IMR-90 (cell line): ENCODE measurements around the gene BTBD9. TPM values are rescaled to one million over a fixed set of nuclear protein-coding genes. Genes with fewer than 3 reads are reported as not detected.

Experiments used
- ATAC-seq: fragments of 200-7000 bp; cut with Tn5 transposase; 2 replicates; pipeline ENCODE4 v1.9.1; 2020; ENCODE audit warnings: low read depth, mild to moderate bottlenecking, moderate library complexity
- BruUV-seq: library from RNA; stranded (reverse); fragments of 400-500 nt; replicated peaks from 2 replicates; lab custom pipeline; 2021; lab: Mats Ljungman, UMichigan
- CTCF ChIA-PET: fragments of 300-600 bp; formaldehyde crosslinking; extraction: SDS; loops from one replicate; lab custom pipeline; 2021; ENCODE audit warnings: antibody characterized with exemption; lab: Yijun Ruan, JAX
- POLR2A ChIA-PET: fragments of 300-600 bp; sonication (Branson Sonifier 250); formaldehyde crosslinking; loops from one replicate; lab custom pipeline; 2022; ENCODE audit warnings: antibody characterized with exemption; ENCODE audit not compliant: unreplicated experiment; lab: Charles Lee
- DNase-seq: peaks from one replicate; pipeline ENCODE4 v3.0.0; 2013
- H2AFZ ChIP-seq: replicated peaks from 2 replicates; pipeline ENCODE3; 2013; ENCODE audit warnings: low read length, mild to moderate bottlenecking; ENCODE audit not compliant: poor library complexity
- H2AK5ac ChIP-seq: 2 replicates; pipeline ENCODE4 v1.6.1; 2013; ENCODE audit warnings: low read depth, low read length, inconsistent platforms
- H2AK9ac ChIP-seq: replicated peaks from 2 replicates; pipeline ENCODE3; 2013; ENCODE audit warnings: mild to moderate bottlenecking, low read depth, low read length, moderate library complexity; ENCODE audit not compliant: poor library complexity
- H2BK120ac ChIP-seq: 2 replicates; pipeline ENCODE4 v1.6.1; 2013; ENCODE audit warnings: low read depth, low read length, inconsistent platforms
- H2BK15ac ChIP-seq: 3 replicates; pipeline ENCODE4 v1.6.1; 2013; ENCODE audit warnings: low read depth, low read length, inconsistent platforms
- H2BK20ac ChIP-seq: 2 replicates; pipeline ENCODE4 v1.6.1; 2013; ENCODE audit warnings: low read depth, mild to moderate bottlenecking, inconsistent platforms, low read length, moderate library complexity
- H2BK5ac ChIP-seq: 2 replicates; pipeline ENCODE4 v1.6.1; 2013; ENCODE audit warnings: mild to moderate bottlenecking, low read depth, low read length, inconsistent platforms; ENCODE audit not compliant: poor library complexity, severe bottlenecking
- H3K14ac ChIP-seq: replicated peaks from 2 replicates; pipeline ENCODE4 v1.6.1; 2013; ENCODE audit warnings: low read depth, low read length, inconsistent platforms
- H3K18ac ChIP-seq: 2 replicates; pipeline ENCODE4 v1.6.1; 2013; ENCODE audit warnings: low read depth, low read length, control low read depth
- H3K23ac ChIP-seq: 2 replicates; pipeline ENCODE4 v1.6.1; 2013; ENCODE audit warnings: low read depth, low read length, inconsistent platforms
- H3K27ac ChIP-seq: 2 replicates; pipeline ENCODE4 v1.5.1; 2013; ENCODE audit warnings: mild to moderate bottlenecking, control low read depth, low read length; ENCODE audit not compliant: insufficient read depth
- H3K27me3 ChIP-seq: 2 replicates; pipeline ENCODE4 v1.6.1; 2013; ENCODE audit warnings: low read length; ENCODE audit not compliant: control insufficient read depth, insufficient read depth
- H3K36me3 ChIP-seq: 2 replicates; pipeline ENCODE4 v1.6.1; 2013; ENCODE audit warnings: low read length, mixed read lengths; ENCODE audit not compliant: control insufficient read depth, insufficient read depth
- H3K4ac ChIP-seq: 2 replicates; pipeline ENCODE4 v1.6.1; 2013; ENCODE audit warnings: low read depth, low read length, inconsistent platforms
- H3K4me1 ChIP-seq: 2 replicates; pipeline ENCODE4 v1.6.1; 2013; ENCODE audit warnings: low read length, mixed read lengths; ENCODE audit not compliant: control insufficient read depth, insufficient read depth
- H3K4me2 ChIP-seq: 2 replicates; pipeline ENCODE4 v1.6.1; 2013; ENCODE audit warnings: low read depth, mild to moderate bottlenecking, control low read depth, low read length, moderate library complexity
- H3K4me3 ChIP-seq: 2 replicates; pipeline ENCODE4 v1.5.1; 2013; ENCODE audit warnings: low read depth, mild to moderate bottlenecking, control low read depth, low read length, moderate library complexity; ENCODE audit not compliant: insufficient read depth
- H3K56ac ChIP-seq: 2 replicates; pipeline ENCODE4 v1.6.1; 2013; ENCODE audit warnings: low read length, inconsistent platforms; ENCODE audit not compliant: insufficient read depth; ENCODE audit errors: extremely low read depth
- H3K79me1 ChIP-seq, 2 experiments: 2 replicates each; pipeline ENCODE4 v1.6.1; 2013; ENCODE audit warnings: low read length in 2 of 2, inconsistent platforms in 1 of 2, low read depth in 1 of 2
- H3K9ac ChIP-seq: 2 replicates; pipeline ENCODE4 v1.6.1; 2013; ENCODE audit warnings: low read depth, low read length, control low read depth
- H3K9me1 ChIP-seq: 2 replicates; pipeline ENCODE4 v1.6.1; 2013; ENCODE audit warnings: low read length, inconsistent platforms; ENCODE audit not compliant: insufficient read depth
- H3K9me3 ChIP-seq: 2 replicates; pipeline ENCODE4 v1.6.1; 2013; ENCODE audit warnings: low read length; ENCODE audit not compliant: control insufficient read depth, insufficient read depth
- H4K20me1 ChIP-seq: 2 replicates; pipeline ENCODE4 v1.6.1; 2013; ENCODE audit warnings: low read length, inconsistent platforms; ENCODE audit not compliant: insufficient read depth
- H4K5ac ChIP-seq: 2 replicates; pipeline ENCODE4 v1.6.1; 2013; ENCODE audit warnings: mild to moderate bottlenecking, low read depth, low read length, control low read depth
- H4K8ac ChIP-seq, 2 experiments: 2 replicates each; pipeline ENCODE4 v1.6.1; 2013; ENCODE audit warnings: low read depth in 2 of 2, low read length in 2 of 2, control low read depth in 1 of 2, inconsistent platforms in 1 of 2
- H4K91ac ChIP-seq: 2 replicates; pipeline ENCODE4 v1.6.1; 2013; ENCODE audit warnings: low read depth, low read length, inconsistent platforms; ENCODE audit not compliant: insufficient read depth
- BHLHE40 ChIP-seq: fragments of 150-350 bp; IDR thresholded peaks from 2 replicates; pipeline ENCODE4 v1.6.1; 2016; ENCODE audit warnings: mild to moderate bottlenecking, low read depth, low read length
- CEBPB ChIP-seq: IDR thresholded peaks from 2 replicates; pipeline ENCODE4 v1.6.1; 2012; ENCODE audit warnings: low read depth, low read length, improper control_type of control experiment
- CTCF ChIP-seq: conservative IDR thresholded peaks from 2 replicates; pipeline ENCODE4 v1.5.1; 2012; ENCODE audit warnings: mild to moderate bottlenecking, low read depth, low read length, improper control_type of control experiment
- ELK1 ChIP-seq: fragments of 150-350 bp; IDR thresholded peaks from 2 replicates; pipeline ENCODE4 v1.6.1; 2016; ENCODE audit warnings: low read depth, mild to moderate bottlenecking, low read length, moderate library complexity, borderline replicate concordance
- MAZ ChIP-seq: IDR thresholded peaks from 2 replicates; pipeline ENCODE4 v1.6.1; 2012; ENCODE audit warnings: low read depth, mild to moderate bottlenecking, low read length, improper control_type of control experiment, moderate library complexity, borderline replicate concordance
- NFE2L2 ChIP-seq: fragments of 150-350 bp; IDR thresholded peaks from 2 replicates; pipeline ENCODE4 v1.6.1; 2016; ENCODE audit warnings: low read depth, mild to moderate bottlenecking, low read length
- RCOR1 ChIP-seq: IDR thresholded peaks from 2 replicates; pipeline ENCODE4 v1.6.1; 2012; ENCODE audit warnings: mild to moderate bottlenecking, low read length, improper control_type of control experiment; ENCODE audit not compliant: insufficient replicate concordance
- USF2 ChIP-seq: fragments of 150-350 bp; IDR thresholded peaks from 2 replicates; pipeline ENCODE4 v1.6.1; 2017; ENCODE audit warnings: mild to moderate bottlenecking, antibody characterized with exemption, low read length, low read depth
- WGBS, 2 experiments: methylation state at CpG; one replicate each; pipeline versions ENCODE4 v1.1.5 to v1.1.7; 2013; ENCODE audit warnings: missing lambda C conversion rate in 2 of 2; ENCODE audit not compliant: insufficient read length in 1 of 2; ENCODE audit errors: extremely low coverage in 2 of 2; 5-methylcytosine and 5-hydroxymethylcytosine counted together
- dilution Hi-C: fragments of 300-500 bp; cut with HindIII; formaldehyde crosslinking; loops from one replicate; pipeline ENCODE4 v1.14.3; 2018; ENCODE audit warnings: low sequenced_read_pairs; ENCODE audit not compliant: unreplicated experiment
- in situ Hi-C: fragments of 300-500 bp; cut with MboI; formaldehyde crosslinking; loops from 3 replicates; pipeline ENCODE4 v1.14.3; 2019; ENCODE audit warnings: low sequenced_read_pairs, inconsistent platforms, mixed read lengths
- intact Hi-C: fragments of 100-400 bp; cut with micrococcal nuclease; formaldehyde crosslinking; loops from 2 replicates; pipeline ENCODE4 v1.10.0; 2022
- polyA plus RNA-seq, 3 experiments: library from polyadenylated mRNA; depleted of rRNA; stranded (reverse); fragments of >200 nt; gene quantifications; 2 replicates each; pipeline ENCODE4 v1.2.3, GENCODE V29; 2012; ENCODE audit warnings: low replicate concordance in 1 of 3
- total RNA-seq: library from RNA; depleted of rRNA; stranded (reverse); fragments of >200 nt; gene quantifications from 2 replicates; pipeline ENCODE4 v1.2.3, GENCODE V29; 2012

Gene BTBD9
- total and polyA plus RNA-seq, 2 of the 4 experiments (the other 2 are of a cell fraction), result 4.1 to 22.0 TPM

- CTCF ChIA-PET, result no interaction called here
- H3K4ac ChIP-seq, result no peak overlapping the region
- dilution Hi-C loops (no loop called here), in situ Hi-C loops (no loop called here), intact Hi-C loops (no loop called here)
- H2AFZ ChIP-seq, result no peak overlapping the region
- H4K20me1 ChIP-seq, result no peaks in the 10 kb centered on the region
- H3K23ac ChIP-seq, result no peak overlapping the region
- no peak overlapping the region for H2AK9ac ChIP-seq
- H3K9me3 ChIP-seq, result no peaks in the 10 kb centered on the region
- POLR2A ChIA-PET, result no interaction called here
- WGBS, 2 experiments, result 100% methylated on average over 1 of the region's 5 CpGs; no CpG with 5 or more reads in 1 of the 2 experiments
- no peak overlapping the region for H2AK5ac ChIP-seq
- H3K14ac ChIP-seq, result no peak overlapping the region
- 0 out of 4 replicates have a peak, but pooled peaks cover 0 to 4% of the 10 kb centered on the region in 2 experiments for H3K79me1 ChIP-seq
- H2BK120ac ChIP-seq, result no peak overlapping the region
- no peak overlapping the region for H4K5ac ChIP-seq
- no peak overlapping the region for H4K8ac ChIP-seq
- no peak overlapping the region for H3K4me2 ChIP-seq
- no peaks in the 10 kb centered on the region for H3K27me3 ChIP-seq
- H2BK20ac ChIP-seq, result no peak overlapping the region
- peaks cover 8% of the 10 kb centered on the region; the same call in 1 of the 2 replicates for H3K9me1 ChIP-seq
- no TSS peak for BruUV-seq
- H3K36me3 ChIP-seq, result no peaks in the 10 kb centered on the region
- H3K4me1 ChIP-seq, result 0 out of 2 replicates have a peak, but pooled peaks cover 2% of the 10 kb centered on the region
- H4K91ac ChIP-seq, result no peak overlapping the region
- H3K9ac ChIP-seq, result no peak overlapping the region
- TF ChIP-seq RCOR1 (no peak), NFE2L2 (no peak), MAZ (no peak), BHLHE40 (no peak), CEBPB (no peak), ELK1 (no peak), CTCF (no peak), USF2 (no peak)
- no peak overlapping the region for H3K27ac ChIP-seq
- no peak overlapping the region for H3K4me3 ChIP-seq
- ATAC-seq (no peak), DNase-seq (no peak)
- no peak overlapping the region for H2BK15ac ChIP-seq
- H3K18ac ChIP-seq, result no peak overlapping the region
- no peak overlapping the region for H3K56ac ChIP-seq
- H2BK5ac ChIP-seq, result no peak overlapping the region
Measured at GRCh38 chr6:38481211-38481836, 158.4 kb downstream of the BTBD9 start.
